K562 (cell line): ENCODE results near the gene CYFIP2. TPM values are rescaled to one million over a fixed set of nuclear protein-coding genes. Genes with fewer than 3 reads are reported as not detected.
A peak's percentile ranks its signal among the peaks of the same experiment; 100 is the strongest.

Source experiments
- ATAC-seq: fragments of 200-7000 bp; cut with Tn5 transposase; 3 replicates; pipeline ENCODE4 v1.9.1; 2020; ENCODE audit warnings: moderate library complexity
- BruUV-seq: library from RNA; stranded (reverse); fragments of 400-500 nt; replicated peaks from 2 replicates; lab custom pipeline; 2021; lab: Mats Ljungman, UMichigan
- CTCF ChIA-PET: fragments of 300-600 bp; formaldehyde crosslinking; extraction: SDS; loops from one replicate; lab custom pipeline; 2021; ENCODE audit warnings: low intra/inter-chr PET ratio; lab: Yijun Ruan, JAX
- POLR2A ChIA-PET: fragments of 300-600, 350-650 bp; sonication (Branson Sonifier 250); formaldehyde crosslinking; extraction: SDS; loops from one replicate; lab custom pipeline; 2021; ENCODE audit warnings: antibody characterized with exemption, inconsistent platforms; lab: Yijun Ruan, JAX
- DNase-seq, 4 experiments: peaks; one replicate each; pipeline versions ENCODE4 v3.0.0 to v3.0.0-alpha.2; 2011 to 2018; ENCODE audit warnings: low spot score in 3 of 4, mixed read lengths in 3 of 4; ENCODE audit errors: extremely low read depth in 1 of 4
- FAIRE-seq: peaks from 2 replicates; lab custom pipeline; 2011; peaks lifted over from hg19 to GRCh38; lab: Jason Lieb, UNC
- H2AFZ ChIP-seq: 2 replicates; pipeline ENCODE4 v1.6.0; 2011; ENCODE audit warnings: low read depth, low read length, control low read depth, inconsistent platforms
- H3K27ac ChIP-seq: fragments of 200-600 bp; 3 replicates; pipeline ENCODE4 v1.8.0; 2011; ENCODE audit warnings: low read depth, mild to moderate bottlenecking, control low read depth, inconsistent platforms, low read length, moderate library complexity, mixed read lengths; ENCODE audit errors: extremely low read depth
- H3K27me3 ChIP-seq, 2 experiments: fragments of 300-600 bp in 1 of 2; 2 replicates in 1 of 2; 3 replicates in 1 of 2; pipeline versions ENCODE4 v1.6.0 to v1.8.0; 2011; ENCODE audit warnings: inconsistent platforms in 2 of 2, low read length in 2 of 2, mild to moderate bottlenecking in 1 of 2, mixed read lengths in 1 of 2, moderate library complexity in 1 of 2; ENCODE audit not compliant: control insufficient read depth in 2 of 2, insufficient read depth in 2 of 2
- H3K36me3 ChIP-seq: fragments of 300-600 bp; 3 replicates; pipeline ENCODE4 v1.8.0; 2011; ENCODE audit warnings: mild to moderate bottlenecking, low read length, inconsistent platforms; ENCODE audit not compliant: control insufficient read depth, insufficient read depth
- H3K4me1 ChIP-seq, 2 experiments: fragments of 200-600 bp in 1 of 2; replicated peaks in 1 of 2; 2 replicates in 1 of 2; 3 replicates in 1 of 2; pipeline versions ENCODE4 v1.5.1 to v1.8.0; 2011; ENCODE audit warnings: inconsistent platforms in 2 of 2, low read length in 2 of 2, mild to moderate bottlenecking in 1 of 2, mixed read lengths in 1 of 2, moderate library complexity in 1 of 2; ENCODE audit not compliant: control insufficient read depth in 2 of 2, insufficient read depth in 2 of 2
- H3K4me2 ChIP-seq: 2 replicates; pipeline ENCODE4 v1.6.1; 2011; ENCODE audit warnings: low read length, control low read depth, inconsistent platforms, mixed read lengths; ENCODE audit not compliant: insufficient read depth
- H3K4me3 ChIP-seq: fragments of 200-600 bp; sonication (generic), shearing (Covaris generic); 2 replicates; pipeline ENCODE4 v1.5.1; 2016; ENCODE audit warnings: control low read depth, inconsistent platforms
- H3K79me2 ChIP-seq: fragments of 200-600 bp; 3 replicates; pipeline ENCODE4 v1.8.0; 2011; ENCODE audit warnings: low read length, inconsistent platforms; ENCODE audit not compliant: control insufficient read depth, insufficient read depth
- H3K9ac ChIP-seq, 2 experiments: 2 replicates each; pipeline versions ENCODE4 v1.6.0 to v1.6.1; 2011; ENCODE audit warnings: low read depth in 2 of 2, low read length in 2 of 2, control low read depth in 1 of 2, inconsistent platforms in 1 of 2, mild to moderate bottlenecking in 1 of 2, mixed read lengths in 1 of 2; ENCODE audit not compliant: insufficient read depth in 1 of 2
- H3K9me1 ChIP-seq: one replicate; pipeline ENCODE4 v1.6.0; 2011; ENCODE audit warnings: inconsistent platforms, mild to moderate bottlenecking, low read length, moderate library complexity; ENCODE audit not compliant: control insufficient read depth, insufficient read depth
- H3K9me3 ChIP-seq: replicated peaks from 2 replicates; pipeline ENCODE4 v1.5.1; 2011; ENCODE audit warnings: low read depth, low read length, inconsistent platforms; ENCODE audit not compliant: control insufficient read depth, insufficient read depth
- H4K20me1 ChIP-seq: replicated peaks from 2 replicates; pipeline ENCODE4 v1.6.1; 2011; ENCODE audit warnings: low read length, inconsistent platforms, mixed read lengths; ENCODE audit not compliant: control insufficient read depth, insufficient read depth
- WGBS: fragments of 100-300 bp; shearing (Covaris generic); methylation state at CpG from one replicate; pipeline ENCODE4 v1.1.6; 2016; ENCODE audit warnings: low coverage, mixed read lengths; ENCODE audit not compliant: insufficient coverage; ENCODE audit errors: missing lambda C conversion rate; 5-methylcytosine and 5-hydroxymethylcytosine counted together
- in situ Hi-C: fragments of 300-500 bp; cut with MboI; formaldehyde crosslinking; loops from 4 replicates; pipeline ENCODE4 v1.15.0; 2018; ENCODE audit warnings: inconsistent platforms, mixed read lengths
- intact Hi-C: fragments of 100-400 bp; cut with micrococcal nuclease; formaldehyde crosslinking; loops from 2 replicates; pipeline ENCODE4 v1.14.2; 2022
- polyA plus RNA-seq, 8 experiments: library from polyadenylated mRNA; depleted of rRNA in 4 of 8; stranded (reverse) in 5 of 8; unstranded in 3 of 8; fragments of >200 nt; fragmentation: Nextera tagmentation in 2 of 8; fragmentation: Illumina TruSeq in 1 of 8; extraction: Ambion mirVana in 2 of 8; extraction: Trizol in 1 of 8; gene quantifications; 2 replicates each; pipeline versions ENCODE4 v1.2.1 to v1.2.3, GENCODE V29; 2011 to 2014; ENCODE audit warnings: inconsistent platforms in 1 of 8, missing spikeins in 1 of 8
- total RNA-seq, 7 experiments: library from RNA; depleted of rRNA in 6 of 7; stranded (reverse); fragments of >200 nt in 6 of 7; fragmentation: Illumina TruSeq in 2 of 7; extraction: Trizol in 2 of 7; gene quantifications; 2 replicates each; pipeline versions ENCODE4 v1.2.1 to v1.2.3, GENCODE V29; 2011 to 2021; ENCODE audit warnings: low replicate concordance in 1 of 7
- TF ChIP-seq, protein P1 (sequence below): sonication (generic); formaldehyde crosslinking; IDR thresholded peaks from 2 replicates; pipeline ENCODE4 v1.8.0; 2022; ENCODE audit warnings: missing genetic modification reagents, mild to moderate bottlenecking, borderline replicate concordance
- TF ChIP-seq, protein P2 (sequence below), 3 experiments: IDR thresholded peaks in 2 of 3; conservative IDR thresholded peaks in 1 of 3; 2 replicates each; pipeline ENCODE4 v1.5.1; 2011 to 2012; ENCODE audit warnings: low read length in 3 of 3, mild to moderate bottlenecking in 3 of 3, control low read depth in 2 of 3, improper control_type of control experiment in 1 of 3, inconsistent platforms in 1 of 3, low read depth in 1 of 3, mixed read lengths in 1 of 3, moderate library complexity in 1 of 3; ENCODE audit not compliant: insufficient read depth in 2 of 3

CYFIP2 gene
- total and polyA plus RNA-seq, 9 of the 15 experiments (the other 6 are each of a cell fraction or from before 2014, with no cell fraction given): 0.76 to 2.9 (median 1.4) TPM; not detected in 1

DNA sequence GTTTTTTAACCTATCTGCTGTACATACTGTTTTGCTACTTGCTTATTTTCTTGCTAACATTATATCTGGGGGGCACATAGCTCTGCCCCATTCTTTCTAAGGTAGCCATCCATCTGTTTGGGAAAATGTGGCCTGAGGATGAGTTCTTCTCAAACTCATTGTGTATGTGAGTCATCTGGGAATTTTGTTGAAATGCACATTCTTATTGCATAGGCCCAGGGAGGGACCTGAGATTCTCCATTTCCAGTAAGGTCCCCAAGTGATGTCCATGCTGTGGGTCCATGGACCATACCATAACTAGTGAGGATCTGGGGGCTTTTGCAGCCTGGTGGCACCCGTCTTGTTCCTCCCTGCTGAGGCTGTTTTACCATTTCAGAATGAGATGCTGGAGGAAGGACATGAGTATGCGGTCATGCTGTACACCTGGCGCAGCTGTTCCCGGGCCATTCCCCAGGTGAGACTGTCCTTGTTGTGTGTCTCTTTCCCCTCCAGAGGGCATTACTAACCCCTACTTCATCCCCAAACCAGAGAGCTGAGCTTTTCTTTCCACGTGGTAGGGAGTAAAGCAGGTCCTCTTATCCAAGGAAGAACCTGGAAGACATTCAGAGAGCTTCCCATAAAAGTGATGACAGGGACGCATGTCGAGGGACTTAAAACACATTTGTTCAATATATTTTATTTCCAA lies 28.6 kb downstream of the CYFIP2 start:
- intact Hi-C loops: no loop called here
- in situ Hi-C loops: no loop called here
- no peak overlapping the region for H2AFZ ChIP-seq

More for the DNA sequence above, 28.6 kb downstream of the CYFIP2 start:
- ATAC-seq: 0 out of 3 replicates have a peak, but pooled peaks have one; percentile 29
- 17% methylated on average over 7 of the region's 7 CpGs for WGBS
- no peaks in the 10 kb centered on the region for H3K9me1 ChIP-seq
- no peaks in the 10 kb centered on the region for H4K20me1 ChIP-seq
- ChIA-PET CTCF (no interaction called here), POLR2A (interaction anchor here (0.6 kb wide), 1 partner anchor 107 kb away, joined by 3 read pairs; no protein-coding TSS in a partner anchor)
- no peaks in the 10 kb centered on the region; a peak in 1 of 5 replicates for H3K4me1 ChIP-seq
- H3K27me3 ChIP-seq: peaks cover 0 to 14% of the 10 kb centered on the region in 2 experiments; a peak in 3 of 5 replicates
- H3K4me2 ChIP-seq: no peak overlapping the region
- no peaks in the 10 kb centered on the region for H3K9me3 ChIP-seq
- TF ChIP-seq, protein P1, sequence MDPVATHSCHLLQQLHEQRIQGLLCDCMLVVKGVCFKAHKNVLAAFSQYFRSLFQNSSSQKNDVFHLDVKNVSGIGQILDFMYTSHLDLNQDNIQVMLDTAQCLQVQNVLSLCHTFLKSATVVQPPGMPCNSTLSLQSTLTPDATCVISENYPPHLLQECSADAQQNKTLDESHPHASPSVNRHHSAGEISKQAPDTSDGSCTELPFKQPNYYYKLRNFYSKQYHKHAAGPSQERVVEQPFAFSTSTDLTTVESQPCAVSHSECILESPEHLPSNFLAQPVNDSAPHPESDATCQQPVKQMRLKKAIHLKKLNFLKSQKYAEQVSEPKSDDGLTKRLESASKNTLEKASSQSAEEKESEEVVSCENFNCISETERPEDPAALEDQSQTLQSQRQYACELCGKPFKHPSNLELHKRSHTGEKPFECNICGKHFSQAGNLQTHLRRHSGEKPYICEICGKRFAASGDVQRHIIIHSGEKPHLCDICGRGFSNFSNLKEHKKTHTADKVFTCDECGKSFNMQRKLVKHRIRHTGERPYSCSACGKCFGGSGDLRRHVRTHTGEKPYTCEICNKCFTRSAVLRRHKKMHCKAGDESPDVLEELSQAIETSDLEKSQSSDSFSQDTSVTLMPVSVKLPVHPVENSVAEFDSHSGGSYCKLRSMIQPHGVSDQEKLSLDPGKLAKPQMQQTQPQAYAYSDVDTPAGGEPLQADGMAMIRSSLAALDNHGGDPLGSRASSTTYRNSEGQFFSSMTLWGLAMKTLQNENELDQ: no peak
- TF ChIP-seq, protein P2, sequence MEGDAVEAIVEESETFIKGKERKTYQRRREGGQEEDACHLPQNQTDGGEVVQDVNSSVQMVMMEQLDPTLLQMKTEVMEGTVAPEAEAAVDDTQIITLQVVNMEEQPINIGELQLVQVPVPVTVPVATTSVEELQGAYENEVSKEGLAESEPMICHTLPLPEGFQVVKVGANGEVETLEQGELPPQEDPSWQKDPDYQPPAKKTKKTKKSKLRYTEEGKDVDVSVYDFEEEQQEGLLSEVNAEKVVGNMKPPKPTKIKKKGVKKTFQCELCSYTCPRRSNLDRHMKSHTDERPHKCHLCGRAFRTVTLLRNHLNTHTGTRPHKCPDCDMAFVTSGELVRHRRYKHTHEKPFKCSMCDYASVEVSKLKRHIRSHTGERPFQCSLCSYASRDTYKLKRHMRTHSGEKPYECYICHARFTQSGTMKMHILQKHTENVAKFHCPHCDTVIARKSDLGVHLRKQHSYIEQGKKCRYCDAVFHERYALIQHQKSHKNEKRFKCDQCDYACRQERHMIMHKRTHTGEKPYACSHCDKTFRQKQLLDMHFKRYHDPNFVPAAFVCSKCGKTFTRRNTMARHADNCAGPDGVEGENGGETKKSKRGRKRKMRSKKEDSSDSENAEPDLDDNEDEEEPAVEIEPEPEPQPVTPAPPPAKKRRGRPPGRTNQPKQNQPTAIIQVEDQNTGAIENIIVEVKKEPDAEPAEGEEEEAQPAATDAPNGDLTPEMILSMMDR (IDR thresholded peaks at IDR 0.05 in 2 of 3, conservative IDR thresholded peaks at IDR 0.05 in 1 of 3; ENCODE audit: insufficient read depth in 2 of 3, low read depth in 1 of 3, low read length in 3 of 3): peak in 1 of 3 experiments; percentile 19; a peak in 1 of 6 replicates
- H3K9ac ChIP-seq: no peak overlapping the region
- no peak for DNase-seq
- no peaks in the 10 kb centered on the region for H3K36me3 ChIP-seq
- no peaks in the 10 kb centered on the region for H3K79me2 ChIP-seq
- no peak overlapping the region for H3K4me3 ChIP-seq
- no TSS peak for BruUV-seq
- FAIRE-seq: no peak
- H3K27ac ChIP-seq: no peak overlapping the region
